KMS-11 (cell line): ENCODE results near the gene MDH1.
"Not testable (repeated sequence)": the region's sequence is repeated elsewhere in the genome, so short reads cannot be mapped to it uniquely, and the experiment has no call there.

Experiments
- H2AFZ ChIP-seq: fragments of 200-600 bp; sonication (generic); 2 replicates; pipeline ENCODE4 v1.6.1; 2016; ENCODE audit warnings: antibody characterized with exemption, mixed run types, low read depth
- H3K27ac ChIP-seq: fragments of 200-600 bp; sonication (generic); 2 replicates; pipeline ENCODE4 v1.6.1; 2016; ENCODE audit warnings: mild to moderate bottlenecking, mixed run types
- H3K27me3 ChIP-seq: fragments of 200-600 bp; sonication (generic); 2 replicates; pipeline ENCODE4 v1.6.1; 2017; ENCODE audit warnings: mild to moderate bottlenecking, low read depth, mixed run types, moderate library complexity; ENCODE audit not compliant: insufficient read depth
- H3K36me3 ChIP-seq: fragments of 200-600 bp; sonication (generic); 2 replicates; pipeline ENCODE4 v1.6.1; 2017; ENCODE audit warnings: mild to moderate bottlenecking, mixed run types; ENCODE audit not compliant: insufficient read depth
- H3K4me1 ChIP-seq: fragments of 200-600 bp; sonication (generic); 2 replicates; pipeline ENCODE4 v1.6.1; 2016; ENCODE audit warnings: mild to moderate bottlenecking, low read depth, mixed run types; ENCODE audit not compliant: poor library complexity, severe bottlenecking
- H3K4me2 ChIP-seq: fragments of 200-600 bp; sonication (generic); 2 replicates; pipeline ENCODE4 v1.7.0; 2016; ENCODE audit warnings: mild to moderate bottlenecking, mixed run types
- H3K4me3 ChIP-seq: fragments of 200-600 bp; sonication (generic); IDR thresholded peaks from 2 replicates; pipeline ENCODE4 v1.6.1; 2017; ENCODE audit warnings: low read depth, low read length, mixed read lengths; ENCODE audit not compliant: insufficient read depth
- H3K79me2 ChIP-seq: fragments of 200-600 bp; sonication (generic); 2 replicates; pipeline ENCODE4 v1.6.1; 2016; ENCODE audit warnings: low read depth, mixed run types; ENCODE audit not compliant: insufficient read depth
- H3K9ac ChIP-seq: fragments of 200-600 bp; sonication (generic); 2 replicates; pipeline ENCODE4 v1.6.1; 2016; ENCODE audit warnings: mild to moderate bottlenecking, mixed run types
- H4K20me1 ChIP-seq: fragments of 200-600 bp; sonication (generic); 2 replicates; pipeline ENCODE4 v1.6.1; 2016; ENCODE audit warnings: mild to moderate bottlenecking, mixed run types; ENCODE audit not compliant: insufficient read depth
- TF ChIP-seq, protein P1 (sequence below): fragments of 200-600 bp; sonication (generic); conservative IDR thresholded peaks from 2 replicates; pipeline ENCODE4 v1.6.1; 2017; ENCODE audit warnings: low read depth, mild to moderate bottlenecking, antibody characterized with exemption, low read length, moderate library complexity, mixed read lengths

Gene MDH1

GRCh38 chr2:63569740-63570139 is 19.0 kb upstream of the MDH1 start:
- Histone ChIP-seq H3K4me3 (no peak overlapping the region), H3K79me2 (no peaks in the 10 kb centered on the region), H2AFZ (no peak overlapping the region), H3K9ac (no peak overlapping the region), H3K4me1 (no peaks in the 10 kb centered on the region), H3K27me3 (no peaks in the 10 kb centered on the region), H3K4me2 (no peak overlapping the region), H4K20me1 (no peaks in the 10 kb centered on the region), H3K36me3 (no peaks in the 10 kb centered on the region), H3K27ac (no peak overlapping the region)
- TF ChIP-seq, protein P1, sequence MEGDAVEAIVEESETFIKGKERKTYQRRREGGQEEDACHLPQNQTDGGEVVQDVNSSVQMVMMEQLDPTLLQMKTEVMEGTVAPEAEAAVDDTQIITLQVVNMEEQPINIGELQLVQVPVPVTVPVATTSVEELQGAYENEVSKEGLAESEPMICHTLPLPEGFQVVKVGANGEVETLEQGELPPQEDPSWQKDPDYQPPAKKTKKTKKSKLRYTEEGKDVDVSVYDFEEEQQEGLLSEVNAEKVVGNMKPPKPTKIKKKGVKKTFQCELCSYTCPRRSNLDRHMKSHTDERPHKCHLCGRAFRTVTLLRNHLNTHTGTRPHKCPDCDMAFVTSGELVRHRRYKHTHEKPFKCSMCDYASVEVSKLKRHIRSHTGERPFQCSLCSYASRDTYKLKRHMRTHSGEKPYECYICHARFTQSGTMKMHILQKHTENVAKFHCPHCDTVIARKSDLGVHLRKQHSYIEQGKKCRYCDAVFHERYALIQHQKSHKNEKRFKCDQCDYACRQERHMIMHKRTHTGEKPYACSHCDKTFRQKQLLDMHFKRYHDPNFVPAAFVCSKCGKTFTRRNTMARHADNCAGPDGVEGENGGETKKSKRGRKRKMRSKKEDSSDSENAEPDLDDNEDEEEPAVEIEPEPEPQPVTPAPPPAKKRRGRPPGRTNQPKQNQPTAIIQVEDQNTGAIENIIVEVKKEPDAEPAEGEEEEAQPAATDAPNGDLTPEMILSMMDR = no peak

DNA sequence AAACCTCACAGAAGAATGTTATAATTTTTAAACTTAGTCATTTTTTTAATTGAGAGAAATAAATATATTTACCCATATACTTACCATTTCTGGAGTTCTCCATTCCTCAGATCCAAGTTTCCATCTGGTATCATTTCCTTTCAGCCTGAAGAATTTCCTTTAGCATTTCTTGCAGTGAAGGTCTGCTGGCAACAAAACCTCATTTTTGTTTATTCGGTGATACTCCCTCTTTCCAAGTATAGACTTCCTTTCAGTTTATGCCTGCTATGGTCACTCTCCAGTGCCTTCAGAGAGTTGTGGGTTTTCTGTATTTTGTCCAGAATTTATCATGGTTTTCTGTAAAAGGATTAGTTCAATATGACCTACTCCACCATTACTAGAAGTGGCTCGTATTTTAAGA is 17.5 kb upstream of the MDH1 start:
- no peaks in the 10 kb centered on the region for H4K20me1 ChIP-seq
- no peaks in the 10 kb centered on the region for H3K27me3 ChIP-seq
- H3K9ac ChIP-seq = no peak overlapping the region
- no peak overlapping the region for H3K27ac ChIP-seq
- no peaks in the 10 kb centered on the region for H3K4me1 ChIP-seq
- no peak overlapping the region for H3K4me3 ChIP-seq
- H2AFZ ChIP-seq = no peak overlapping the region
- H3K79me2 ChIP-seq = no peaks in the 10 kb centered on the region
- no peaks in the 10 kb centered on the region for H3K36me3 ChIP-seq
- TF ChIP-seq, protein P1 = no peak
- H3K4me2 ChIP-seq = no peak overlapping the region

- Histone ChIP-seq H3K4me2 (no peak overlapping the region), H3K4me3 (no peak overlapping the region), H3K9ac (no peak overlapping the region), H3K27ac (no peak overlapping the region), H3K36me3 (no peaks in the 10 kb centered on the region), H3K79me2 (no peaks in the 10 kb centered on the region), H2AFZ (no peak overlapping the region), H3K4me1 (no peaks in the 10 kb centered on the region), H4K20me1 (no peaks in the 10 kb centered on the region), H3K27me3 (no peaks in the 10 kb centered on the region)
- TF ChIP-seq, protein P1 = no peak
Measured at GRCh38 chr2:63572001-63572400, 16.8 kb upstream of the MDH1 start.

GRCh38 chr2:63573026-63573425 is 15.7 kb upstream of the MDH1 start:
- not testable (repeated sequence) for H3K4me3 ChIP-seq, H3K9ac ChIP-seq, H3K36me3 ChIP-seq, H3K27ac ChIP-seq, H3K4me2 ChIP-seq, H3K27me3 ChIP-seq, H2AFZ ChIP-seq, H4K20me1 ChIP-seq, H3K79me2 ChIP-seq, H3K4me1 ChIP-seq

- not testable (repeated sequence) for H2AFZ ChIP-seq, H3K4me3 ChIP-seq, H3K27me3 ChIP-seq, H3K79me2 ChIP-seq, H3K4me1 ChIP-seq, H4K20me1 ChIP-seq, H3K36me3 ChIP-seq, H3K4me2 ChIP-seq, H3K27ac ChIP-seq, H3K9ac ChIP-seq
Measured at GRCh38 chr2:63573726-63574345, 14.9 kb upstream of the MDH1 start.
